Activated CD8-positive, alpha-beta memory T cell treated with anti-CD3 and anti-CD28 coated beads, Interleukin-2, amount 10 ng/mL, durations not matched to agents 7 days and 5 days (primary cell): Measurements from ENCODE around the gene SCYGR7. TPM values are rescaled to one million over a fixed set of nuclear protein-coding genes. Genes with fewer than 3 reads are reported as not detected.

Source experiments
- ATAC-seq: fragments of 150-1000 bp; cut with Tn5 transposase; one replicate; pipeline ENCODE4 v1.10.0; 2021; ENCODE audit warnings: moderate library complexity
- CTCF ChIA-PET: fragments of 350-600 bp; sonication (Branson Sonifier 250); formaldehyde crosslinking; loops from one replicate; lab custom pipeline; 2021; ENCODE audit warnings: antibody characterized with exemption; lab: Charles Lee
- DNase-seq: peaks from one replicate; pipeline ENCODE4 v3.0.0-alpha.2; 2020
- H3K27ac Mint-ChIP-seq: one replicate; pipeline ENCODE4 v1.8.0; 2021; ENCODE audit warnings: mild to moderate bottlenecking, mixed read lengths
- H3K27me3 Mint-ChIP-seq: one replicate; pipeline ENCODE4 v1.8.0; 2021; ENCODE audit warnings: mixed read lengths
- H3K36me3 Mint-ChIP-seq: one replicate; pipeline ENCODE4 v1.8.0; 2021; ENCODE audit warnings: mild to moderate bottlenecking, mixed read lengths
- H3K4me1 Mint-ChIP-seq: one replicate; pipeline ENCODE4 v1.8.0; 2021; ENCODE audit warnings: mixed read lengths
- H3K4me3 Mint-ChIP-seq: one replicate; pipeline ENCODE4 v1.8.0; 2021; ENCODE audit warnings: mild to moderate bottlenecking, moderate library complexity, mixed read lengths
- H3K9me3 Mint-ChIP-seq: one replicate; pipeline ENCODE4 v1.8.0; 2022; ENCODE audit warnings: low read depth, mixed read lengths
- total RNA-seq, 2 experiments: library from RNA; stranded (reverse); gene quantifications; one replicate each; pipeline ENCODE4 v1.2.3, GENCODE V29; 2021

Gene SCYGR7
- not detected for total RNA-seq

- DNase-seq = no peak
- Mint-ChIP-seq H3K9me3 (no peaks in the 10 kb centered on the region), H3K27me3 (peaks cover 14% of the 10 kb centered on the region), H3K4me3 (no peak within 1 kb of the TSS), H3K27ac (no peak within 1 kb of the TSS), H3K4me1 (no peaks in the 10 kb centered on the region), H3K36me3 (no peaks in the 10 kb centered on the region)
- no peak for ATAC-seq
- CTCF ChIA-PET = no interaction called here
These were observed at the start of gene SCYGR7 for GRCh38 chr2:227728035-227728434. TSS of gene SCYGR7 (plus strand) at chr2:227728335. CDS start at chr2:227728335, 0 bp downstream.

GRCh38 chr2:227684258-227684657 lies 43.9 kb upstream of the SCYGR7 start:
- CTCF ChIA-PET = no interaction called here
- ATAC-seq (no peak), DNase-seq (no peak)
- peaks cover 7% of the 10 kb centered on the region for H3K27me3 Mint-ChIP-seq
- no peak overlapping the region for H3K4me3 Mint-ChIP-seq
- H3K9me3 Mint-ChIP-seq = no peaks in the 10 kb centered on the region
- H3K36me3 Mint-ChIP-seq = no peaks in the 10 kb centered on the region
- no peak overlapping the region for H3K27ac Mint-ChIP-seq
- H3K4me1 Mint-ChIP-seq = no peaks in the 10 kb centered on the region

GRCh38 chr2:227687189-227687588 lies 40.9 kb upstream of the SCYGR7 start:
- DNase-seq (no peak), ATAC-seq (no peak)
- Mint-ChIP-seq H3K36me3 (no peaks in the 10 kb centered on the region), H3K4me1 (no peaks in the 10 kb centered on the region), H3K9me3 (no peaks in the 10 kb centered on the region), H3K4me3 (no peak overlapping the region), H3K27me3 (peaks cover 21% of the 10 kb centered on the region), H3K27ac (no peak overlapping the region)
- CTCF ChIA-PET = no interaction called here

- Mint-ChIP-seq H3K4me3 (no peak overlapping the region), H3K27me3 (peaks cover 17% of the 10 kb centered on the region), H3K4me1 (no peaks in the 10 kb centered on the region), H3K9me3 (no peaks in the 10 kb centered on the region), H3K27ac (no peak overlapping the region), H3K36me3 (no peaks in the 10 kb centered on the region)
- ATAC-seq (no peak), DNase-seq (no peak)
- CTCF ChIA-PET = no interaction called here
These were observed 31.0 kb upstream of the SCYGR7 start for GRCh38 chr2:227696990-227697679.

- DNase-seq = no peak
- no peak overlapping the region for H3K4me3 Mint-ChIP-seq
- H3K27ac Mint-ChIP-seq = no peak overlapping the region
- H3K9me3 Mint-ChIP-seq = no peaks in the 10 kb centered on the region
- CTCF ChIA-PET = no interaction called here
- no peaks in the 10 kb centered on the region for H3K36me3 Mint-ChIP-seq
- no peak for ATAC-seq
- no peaks in the 10 kb centered on the region for H3K4me1 Mint-ChIP-seq
- H3K27me3 Mint-ChIP-seq = peaks cover 7% of the 10 kb centered on the region
These were observed 26.6 kb upstream of the SCYGR7 start for GRCh38 chr2:227701556-227701955.

GRCh38 chr2:227703280-227703732 lies 24.8 kb upstream of the SCYGR7 start:
- H3K4me3 Mint-ChIP-seq = no peak overlapping the region
- CTCF ChIA-PET = no interaction called here
- ATAC-seq (no peak), DNase-seq (no peak)
- H3K36me3 Mint-ChIP-seq = no peaks in the 10 kb centered on the region
- no peaks in the 10 kb centered on the region for H3K9me3 Mint-ChIP-seq
- H3K27me3 Mint-ChIP-seq = peaks cover 7% of the 10 kb centered on the region
- no peak overlapping the region for H3K27ac Mint-ChIP-seq
- H3K4me1 Mint-ChIP-seq = no peaks in the 10 kb centered on the region

- H3K36me3 Mint-ChIP-seq = no peaks in the 10 kb centered on the region
- ATAC-seq (no peak), DNase-seq (no peak)
- H3K27me3 Mint-ChIP-seq = peaks cover 7% of the 10 kb centered on the region
- no peaks in the 10 kb centered on the region for H3K4me1 Mint-ChIP-seq
- H3K4me3 Mint-ChIP-seq = no peak overlapping the region
- CTCF ChIA-PET = no interaction called here
- H3K9me3 Mint-ChIP-seq = no peaks in the 10 kb centered on the region
- no peak overlapping the region for H3K27ac Mint-ChIP-seq
These were observed 24.2 kb upstream of the SCYGR7 start for GRCh38 chr2:227703961-227704360.

- no peak for ATAC-seq
- no peaks in the 10 kb centered on the region for H3K9me3 Mint-ChIP-seq
These were observed 21.3 kb upstream of the SCYGR7 start for GRCh38 chr2:227706859-227707258.

GRCh38 chr2:227707390-227707789 lies 20.7 kb upstream of the SCYGR7 start:
- Mint-ChIP-seq H3K27ac (no peak overlapping the region), H3K9me3 (no peaks in the 10 kb centered on the region), H3K4me1 (no peaks in the 10 kb centered on the region), H3K27me3 (peaks cover 7% of the 10 kb centered on the region), H3K4me3 (no peak overlapping the region), H3K36me3 (no peaks in the 10 kb centered on the region)
- no peak for ATAC-seq
- DNase-seq = no peak
- CTCF ChIA-PET = no interaction called here

More at GRCh38 chr2:227706859-227707258, 21.3 kb upstream of the SCYGR7 start:
- no peaks in the 10 kb centered on the region for H3K36me3 Mint-ChIP-seq
- H3K27ac Mint-ChIP-seq = no peak overlapping the region
- H3K4me1 Mint-ChIP-seq = no peaks in the 10 kb centered on the region
- no peak overlapping the region for H3K4me3 Mint-ChIP-seq
- CTCF ChIA-PET = no interaction called here
- no peak for DNase-seq
- H3K27me3 Mint-ChIP-seq = peaks cover 7% of the 10 kb centered on the region

GRCh38 chr2:227710986-227711385 lies 17.1 kb upstream of the SCYGR7 start:
- ATAC-seq = no peak

GRCh38 chr2:227713291-227713690 lies 14.8 kb upstream of the SCYGR7 start:
- DNase-seq (no peak), ATAC-seq (no peak)
- Mint-ChIP-seq H3K27me3 (peaks cover 13% of the 10 kb centered on the region), H3K27ac (no peak overlapping the region), H3K4me3 (no peak overlapping the region), H3K36me3 (no peaks in the 10 kb centered on the region), H3K9me3 (no peaks in the 10 kb centered on the region), H3K4me1 (no peaks in the 10 kb centered on the region)
- CTCF ChIA-PET = interaction anchor here (1.1 kb wide), 1 partner anchor 55 kb away, joined by 3 read pairs; no protein-coding TSS in a partner anchor

More at GRCh38 chr2:227710986-227711385, 17.1 kb upstream of the SCYGR7 start:
- no peak for DNase-seq
- CTCF ChIA-PET = no interaction called here
- Mint-ChIP-seq H3K27me3 (no peaks in the 10 kb centered on the region), H3K4me1 (no peaks in the 10 kb centered on the region), H3K36me3 (no peaks in the 10 kb centered on the region), H3K4me3 (no peak overlapping the region), H3K9me3 (no peaks in the 10 kb centered on the region), H3K27ac (no peak overlapping the region)

- ATAC-seq = no peak
These were observed 11.6 kb upstream of the SCYGR7 start for GRCh38 chr2:227716501-227716900.

GRCh38 chr2:227717687-227718567 lies 10.2 kb upstream of the SCYGR7 start, which contains the start of gene SLC19A3:
TSS of gene SLC19A3 (minus strand) at chr2:227718028. CDS start at chr2:227702318, 15,710 bp downstream.
- no peak for ATAC-seq
- Mint-ChIP-seq H3K4me1 (no peaks in the 10 kb centered on the region), H3K9me3 (no peaks in the 10 kb centered on the region), H3K27ac (no peak within 1 kb of the TSS), H3K4me3 (no peak within 1 kb of the TSS), H3K36me3 (no peaks in the 10 kb centered on the region), H3K27me3 (peaks cover 19% of the 10 kb centered on the region)
- DNase-seq = no peak
- CTCF ChIA-PET = no interaction called here

More at GRCh38 chr2:227716501-227716900, 11.6 kb upstream of the SCYGR7 start:
- no peak overlapping the region for H3K4me3 Mint-ChIP-seq
- H3K27ac Mint-ChIP-seq = no peak overlapping the region
- DNase-seq = no peak
- CTCF ChIA-PET = interaction anchor here (0.7 kb wide), 1 partner anchor 306 kb away, joined by 3 read pairs; no protein-coding TSS in a partner anchor
- H3K27me3 Mint-ChIP-seq = peaks cover 13% of the 10 kb centered on the region
- no peaks in the 10 kb centered on the region for H3K36me3 Mint-ChIP-seq
- H3K4me1 Mint-ChIP-seq = no peaks in the 10 kb centered on the region
- H3K9me3 Mint-ChIP-seq = no peaks in the 10 kb centered on the region
